MCF 10A (cell line): ENCODE results near the gene RALGPS1. TPM values are rescaled to one million over a fixed set of nuclear protein-coding genes. Genes with fewer than 3 reads are reported as not detected.
A peak's percentile ranks its signal among the peaks of the same experiment; 100 is the strongest.

Experiments used
- BruUV-seq: library from RNA; stranded (reverse); fragments of 400-500 nt; replicated peaks from 2 replicates; lab custom pipeline; 2021; lab: Mats Ljungman, UMichigan
- CTCF ChIA-PET: fragments of 300-600 bp; sonication (Branson Sonifier 250); formaldehyde crosslinking; extraction: SDS; loops from one replicate; lab custom pipeline; 2021; ENCODE audit warnings: antibody characterized with exemption, inconsistent platforms; lab: Yijun Ruan, JAX
- POLR2A ChIA-PET: fragments of 300-600, 350-650 bp; sonication (Branson Sonifier 250); formaldehyde crosslinking; extraction: SDS; loops from one replicate; lab custom pipeline; 2020; ENCODE audit warnings: antibody characterized with exemption, inconsistent platforms; lab: Yijun Ruan, JAX
- DNase-seq: peaks from one replicate; pipeline ENCODE4 v3.0.0-alpha.2; 2018; ENCODE audit not compliant: unreplicated experiment
- H3K27ac Mint-ChIP-seq: one replicate; pipeline ENCODE4 v1.8.0; 2022; ENCODE audit warnings: mild to moderate bottlenecking, low read depth, mixed read lengths; ENCODE audit not compliant: unreplicated experiment
- H3K27me3 Mint-ChIP-seq: one replicate; pipeline ENCODE4 v1.8.0; 2022; ENCODE audit warnings: mixed read lengths; ENCODE audit not compliant: insufficient read depth, unreplicated experiment
- H3K36me3 Mint-ChIP-seq: one replicate; pipeline ENCODE4 v1.8.0; 2022; ENCODE audit warnings: mild to moderate bottlenecking, moderate library complexity, mixed read lengths; ENCODE audit not compliant: insufficient read depth, unreplicated experiment
- H3K4me1 Mint-ChIP-seq: one replicate; pipeline ENCODE4 v1.8.0; 2022; ENCODE audit warnings: mixed read lengths; ENCODE audit not compliant: insufficient read depth, unreplicated experiment
- H3K4me3 Mint-ChIP-seq: one replicate; pipeline ENCODE4 v1.8.0; 2022; ENCODE audit warnings: mild to moderate bottlenecking, moderate library complexity, mixed read lengths; ENCODE audit not compliant: unreplicated experiment
- H3K9me3 Mint-ChIP-seq: one replicate; pipeline ENCODE4 v1.8.0; 2022; ENCODE audit warnings: mixed read lengths; ENCODE audit not compliant: unreplicated experiment
- CTCF ChIP-seq: fragments of 200-600 bp; IDR thresholded peaks from one replicate; pipeline ENCODE4 v1.8.0; 2022; ENCODE audit warnings: antibody characterized with exemption, mild to moderate bottlenecking; ENCODE audit not compliant: unreplicated experiment
- intact Hi-C: fragments of 100-400 bp; cut with micrococcal nuclease; formaldehyde crosslinking; loops from 2 replicates; pipeline ENCODE4 v1.14.1; 2022
- total RNA-seq: library from RNA; stranded (reverse); gene quantifications from 2 replicates; pipeline ENCODE4 v1.2.3, GENCODE V29; 2022

RALGPS1 gene
- total RNA-seq, 1 experiment from 2014 or later = 2.4 TPM

GRCh38 chr9:127249877-127250276, 335.3 kb downstream of the RALGPS1 start:
- no peaks in the 10 kb centered on the region for H3K27me3 Mint-ChIP-seq
- TF ChIP-seq CTCF = no peak
- POLR2A ChIA-PET = interaction anchor here (1.9 kb wide), 1 partner anchor 174 kb away, joined by 4 read pairs; the partner anchor contains the start of gene ZNF79
- no peaks in the 10 kb centered on the region for H3K9me3 Mint-ChIP-seq
- no peak for DNase-seq
- peak overlapping the region; percentile 74 for H3K27ac Mint-ChIP-seq
- no peaks in the 10 kb centered on the region for H3K4me1 Mint-ChIP-seq
- no peak overlapping the region for H3K4me3 Mint-ChIP-seq
- CTCF ChIA-PET = interaction anchor here (0.8 kb wide), 1 partner anchor 34 kb away, joined by 3 read pairs; no protein-coding TSS in a partner anchor
- no peaks in the 10 kb centered on the region for H3K36me3 Mint-ChIP-seq
- intact Hi-C loops = no loop called here
- no TSS peak for BruUV-seq

GRCh38 chr9:127250896-127251391, 336.4 kb downstream of the RALGPS1 start:
- no peak for TF ChIP-seq CTCF
- H3K4me1 Mint-ChIP-seq = no peaks in the 10 kb centered on the region
- BruUV-seq = no TSS peak
- H3K36me3 Mint-ChIP-seq = no peaks in the 10 kb centered on the region
- H3K27me3 Mint-ChIP-seq = no peaks in the 10 kb centered on the region
- H3K4me3 Mint-ChIP-seq = no peak overlapping the region
- no peak for DNase-seq
- no peaks in the 10 kb centered on the region for H3K9me3 Mint-ChIP-seq
- H3K27ac Mint-ChIP-seq = no peak overlapping the region
- POLR2A ChIA-PET = interaction anchor here (1.9 kb wide), 1 partner anchor 173 kb away, joined by 4 read pairs; the partner anchor contains the start of gene ZNF79
- intact Hi-C loops = no loop called here
- CTCF ChIA-PET = no interaction called here

DNA sequence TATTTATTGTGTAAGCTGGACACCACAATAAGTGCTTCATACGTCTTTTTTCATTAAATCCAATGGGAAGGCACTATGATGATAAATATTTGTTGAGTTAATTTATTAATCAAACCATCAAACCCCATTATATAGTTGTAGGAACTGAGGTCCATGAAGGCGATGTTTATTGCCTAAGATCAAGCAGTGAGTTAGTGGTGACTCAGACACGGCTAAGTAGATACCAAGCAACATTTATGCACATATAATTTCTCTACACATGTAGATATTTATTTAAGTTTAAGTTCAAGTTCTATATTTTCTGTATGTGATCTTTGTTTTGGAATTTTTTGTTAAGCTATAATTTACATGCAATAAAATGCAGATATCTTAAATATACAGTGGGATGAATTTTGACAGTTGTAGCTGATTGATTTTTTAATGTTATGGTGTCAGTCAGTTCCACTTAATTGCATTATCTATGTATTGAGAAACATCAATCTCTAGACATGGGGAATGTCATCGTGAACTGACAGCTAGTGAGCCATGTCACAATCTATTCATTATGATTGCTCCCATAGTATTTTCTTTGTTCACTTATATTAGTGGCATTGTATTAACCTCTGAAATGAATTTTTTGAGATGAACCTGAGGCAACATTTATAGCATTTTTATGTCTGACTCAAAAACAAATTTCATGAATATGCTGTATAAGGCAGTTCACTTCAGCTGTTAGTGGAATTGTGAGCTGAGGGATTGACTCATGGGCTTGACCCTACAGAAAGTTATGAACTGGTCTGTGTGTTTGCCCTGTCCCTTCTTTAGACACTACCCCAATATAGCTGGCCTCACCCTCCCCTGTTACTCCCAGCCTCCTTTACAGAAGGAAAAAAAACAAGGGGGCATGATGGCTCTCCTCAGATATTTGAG, 338.1 kb downstream of the RALGPS1 start:
- DNase-seq = peak; percentile 33
- no peak overlapping the region for H3K27ac Mint-ChIP-seq
- no peaks in the 10 kb centered on the region for H3K27me3 Mint-ChIP-seq
- no peaks in the 10 kb centered on the region for H3K36me3 Mint-ChIP-seq
- no peaks in the 10 kb centered on the region for H3K9me3 Mint-ChIP-seq
- no peak for TF ChIP-seq CTCF
- intact Hi-C loops = no loop called here
- no peak overlapping the region for H3K4me3 Mint-ChIP-seq
- ChIA-PET CTCF (interaction anchor here (0.6 kb wide), 1 partner anchor 146 kb away, joined by 6 read pairs; no protein-coding TSS in a partner anchor), POLR2A (interaction anchor here (1.0 kb wide), 1 partner anchor 11 kb away, joined by 4 read pairs; the partner anchor contains the start of gene GARNL3)
- H3K4me1 Mint-ChIP-seq = no peaks in the 10 kb centered on the region
- BruUV-seq = no TSS peak

GRCh38 chr9:127253446-127253845, 338.9 kb downstream of the RALGPS1 start:
- CTCF ChIA-PET = interaction anchor here (0.6 kb wide), 1 partner anchor 146 kb away, joined by 6 read pairs; no protein-coding TSS in a partner anchor
- H3K36me3 Mint-ChIP-seq = no peaks in the 10 kb centered on the region

More at GRCh38 chr9:127253446-127253845, 338.9 kb downstream of the RALGPS1 start:
- Mint-ChIP-seq H3K9me3 (no peaks in the 10 kb centered on the region), H3K4me3 (no peak overlapping the region), H3K27ac (no peak overlapping the region), H3K4me1 (no peaks in the 10 kb centered on the region), H3K27me3 (no peaks in the 10 kb centered on the region)
- intact Hi-C loops = no loop called here
- POLR2A ChIA-PET = interaction anchor here (1.0 kb wide), 1 partner anchor 11 kb away, joined by 4 read pairs; the partner anchor contains the start of gene GARNL3
- BruUV-seq = no TSS peak
- no peak for DNase-seq
- no peak for TF ChIP-seq CTCF
